IgD-negative memory B cell (primary cell): ENCODE measurements around the gene RGS3. TPM values are rescaled to one million over a fixed set of nuclear protein-coding genes. Genes with fewer than 3 reads are reported as not detected.

ENCODE experiments used
- H3K27ac Mint-ChIP-seq, 3 donors: one replicate each; pipeline ENCODE4 v1.8.0; 2020 to 2022; ENCODE audit warnings: mild to moderate bottlenecking in 3 of 3, mixed read lengths in 3 of 3, moderate library complexity in 1 of 3
- H3K27me3 Mint-ChIP-seq: one replicate; pipeline ENCODE4 v1.8.0; 2021; ENCODE audit warnings: mixed read lengths
- H3K36me3 Mint-ChIP-seq: one replicate; pipeline ENCODE4 v1.8.0; 2020; ENCODE audit warnings: mild to moderate bottlenecking, mixed read lengths
- H3K4me1 Mint-ChIP-seq, 3 donors: one replicate each; pipeline ENCODE4 v1.8.0; 2020 to 2022; ENCODE audit warnings: mixed read lengths in 3 of 3, mild to moderate bottlenecking in 1 of 3
- H3K4me3 Mint-ChIP-seq, 4 donors: one replicate each; pipeline ENCODE4 v1.8.0; 2020 to 2022; ENCODE audit warnings: mild to moderate bottlenecking in 4 of 4, mixed read lengths in 4 of 4, moderate library complexity in 3 of 4
- H3K9me3 Mint-ChIP-seq, 3 donors: one replicate each; pipeline ENCODE4 v1.8.0; 2020 to 2021; ENCODE audit warnings: mixed read lengths in 3 of 3, mild to moderate bottlenecking in 1 of 3
- polyA plus RNA-seq: library from polyadenylated mRNA; unstranded; fragments of 300-500 nt; fragmentation: Illumina TruSeq; gene quantifications from one replicate; pipeline ENCODE4 v1.2.3, GENCODE V29; 2021

Gene RGS3
- polyA plus RNA-seq, 1 donor from 2014 or later, result 16.2 TPM

DNA sequence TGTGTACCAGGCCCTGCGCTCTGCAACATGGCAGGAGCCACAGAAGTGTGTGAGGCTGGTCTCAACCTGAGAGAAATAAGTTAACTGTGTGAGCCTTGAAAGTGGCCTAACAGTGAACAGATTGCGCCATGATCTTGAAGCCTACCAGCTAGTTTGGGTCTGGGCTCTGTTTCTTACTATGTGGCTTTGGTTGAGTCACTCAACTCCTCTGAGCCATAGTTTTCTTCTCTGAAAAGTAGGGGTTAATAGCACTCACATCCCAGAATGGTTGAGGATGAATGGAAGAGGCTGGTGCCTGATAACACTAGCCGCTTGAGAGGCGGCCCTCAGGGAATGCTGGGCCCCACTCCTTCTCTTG is 121.5 kb downstream of the RGS3 start:
- Mint-ChIP-seq H3K4me1 (peaks cover 21 to 26% (median 23%) of the 10 kb centered on the region in 3 donors), H3K27me3 (no peaks in the 10 kb centered on the region), H3K27ac (peak overlapping the region in 2 of 3 donors; percentile 42 to 48), H3K4me3 (no peak overlapping the region), H3K9me3 (no peaks in the 10 kb centered on the region), H3K36me3 (no peaks in the 10 kb centered on the region)

DNA sequence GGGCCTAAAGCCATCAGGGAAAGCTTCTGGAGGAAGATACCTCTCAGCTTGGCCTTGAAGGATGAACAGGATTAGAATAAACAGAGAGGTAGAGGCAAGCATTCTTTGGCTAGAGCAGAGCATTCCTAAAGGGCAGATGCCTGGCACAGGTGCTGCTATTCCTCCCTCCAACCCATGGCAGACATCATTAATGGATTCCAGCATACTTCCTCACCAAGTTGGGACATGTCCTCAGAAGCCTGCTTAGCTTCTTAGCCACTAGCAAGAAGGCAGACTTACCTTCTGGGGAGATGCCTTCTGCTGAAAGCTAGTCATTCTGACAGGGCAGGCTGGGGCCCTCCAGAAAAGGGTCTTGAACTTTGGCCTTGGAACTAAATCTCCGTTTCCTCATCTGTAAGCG is 122.0 kb downstream of the RGS3 start:
- Mint-ChIP-seq H3K27me3 (no peaks in the 10 kb centered on the region), H3K4me3 (peak overlapping the region in 1 of 4 donors; percentile 42), H3K9me3 (no peaks in the 10 kb centered on the region), H3K36me3 (no peaks in the 10 kb centered on the region), H3K27ac (peak overlapping the region in 1 of 3 donors; percentile 42), H3K4me1 (peaks cover 19 to 23% (median 19%) of the 10 kb centered on the region in 3 donors)

DNA sequence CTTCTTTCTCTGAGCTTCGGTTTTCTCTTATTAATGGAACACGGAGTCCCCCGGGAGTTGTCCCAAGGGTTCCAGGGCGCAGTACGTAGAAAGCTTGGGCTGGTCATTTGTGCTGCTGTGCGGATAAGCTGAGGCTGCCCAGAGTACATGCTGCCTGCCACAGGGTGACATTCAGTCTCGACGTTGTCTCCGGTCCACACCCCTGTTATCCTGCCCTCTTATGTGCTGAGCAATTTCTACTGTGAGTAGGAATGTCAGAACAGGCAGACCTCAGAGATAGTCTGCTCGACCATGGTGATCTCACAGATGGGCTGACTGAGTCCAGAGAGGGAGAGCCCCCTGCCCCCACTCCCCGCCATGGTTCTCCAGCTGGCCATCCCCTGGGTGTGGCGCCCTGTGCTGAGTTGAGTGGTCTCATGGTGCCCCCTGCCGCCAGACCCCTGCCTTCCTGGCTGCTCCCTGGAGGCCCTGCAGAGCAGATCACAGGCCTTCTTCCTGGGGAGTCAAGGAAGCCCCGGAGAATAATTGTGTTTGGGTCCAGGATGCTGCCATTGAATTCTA is 124.0 kb downstream of the RGS3 start:
- Mint-ChIP-seq H3K27me3 (no peaks in the 10 kb centered on the region), H3K9me3 (no peaks in the 10 kb centered on the region), H3K4me1 (peaks cover 5 to 8% (median 5%) of the 10 kb centered on the region in 3 donors), H3K4me3 (peak overlapping the region in 1 of 4 donors; percentile 8), H3K36me3 (no peaks in the 10 kb centered on the region), H3K27ac (no peak overlapping the region)

DNA sequence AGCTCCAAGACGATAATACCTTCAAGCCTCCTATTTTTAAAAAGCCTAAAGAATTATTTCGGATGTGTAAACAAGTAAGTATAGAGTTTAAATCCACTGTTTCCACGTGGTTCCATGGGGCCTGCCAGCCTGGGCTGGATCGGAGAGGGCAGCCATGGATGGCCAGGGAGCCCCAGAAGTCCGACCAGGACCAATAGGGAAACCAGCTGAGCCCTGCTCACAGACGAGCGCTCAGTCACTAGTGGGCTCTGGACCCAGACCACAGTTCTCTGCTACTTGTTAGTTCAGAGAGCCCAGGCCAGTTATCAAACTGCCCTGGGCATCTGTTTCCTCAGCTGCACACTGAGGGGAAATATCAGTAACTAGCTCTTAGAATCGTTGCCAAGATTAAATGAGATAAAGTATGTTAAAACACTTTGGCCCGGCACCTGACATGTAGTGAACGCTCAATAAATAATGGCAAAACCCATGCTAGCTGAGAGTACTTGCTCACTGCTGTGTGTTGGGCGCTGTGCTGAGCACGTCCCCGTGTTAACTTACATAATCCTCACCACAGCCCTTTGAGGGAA is 124.8 kb downstream of the RGS3 start:
- Mint-ChIP-seq H3K4me1 (peaks cover 0 to 8% (median 7%) of the 10 kb centered on the region in 3 donors), H3K27ac (peak overlapping the region in 1 of 3 donors; percentile 32)

DNA sequence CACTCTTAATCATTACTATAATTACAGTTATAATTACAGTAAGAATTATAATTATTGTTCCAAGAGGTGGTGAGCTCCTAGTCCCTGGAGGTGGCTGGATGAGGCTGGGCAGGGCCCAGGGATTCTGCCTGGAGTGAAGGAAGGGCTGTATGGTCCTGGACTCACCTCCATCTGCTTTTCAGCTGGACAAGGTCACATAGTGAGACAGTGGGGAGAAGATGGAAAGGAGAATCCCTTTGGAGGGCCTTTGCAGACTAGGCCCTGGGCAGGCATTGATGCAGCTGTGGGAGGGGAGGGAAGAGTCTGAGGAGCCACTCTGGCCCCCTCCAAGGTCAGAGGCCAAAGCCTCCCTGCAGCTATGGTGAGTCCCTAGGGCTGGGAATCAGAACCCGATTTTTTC is 125.4 kb downstream of the RGS3 start:
- peak overlapping the region in 1 of 3 donors; percentile 32 for H3K27ac Mint-ChIP-seq

More for the DNA sequence above, 124.8 kb downstream of the RGS3 start:
- H3K27me3 Mint-ChIP-seq, result no peaks in the 10 kb centered on the region
- no peak overlapping the region for H3K4me3 Mint-ChIP-seq
- H3K9me3 Mint-ChIP-seq, result no peaks in the 10 kb centered on the region
- H3K36me3 Mint-ChIP-seq, result peaks cover 2% of the 10 kb centered on the region

DNA sequence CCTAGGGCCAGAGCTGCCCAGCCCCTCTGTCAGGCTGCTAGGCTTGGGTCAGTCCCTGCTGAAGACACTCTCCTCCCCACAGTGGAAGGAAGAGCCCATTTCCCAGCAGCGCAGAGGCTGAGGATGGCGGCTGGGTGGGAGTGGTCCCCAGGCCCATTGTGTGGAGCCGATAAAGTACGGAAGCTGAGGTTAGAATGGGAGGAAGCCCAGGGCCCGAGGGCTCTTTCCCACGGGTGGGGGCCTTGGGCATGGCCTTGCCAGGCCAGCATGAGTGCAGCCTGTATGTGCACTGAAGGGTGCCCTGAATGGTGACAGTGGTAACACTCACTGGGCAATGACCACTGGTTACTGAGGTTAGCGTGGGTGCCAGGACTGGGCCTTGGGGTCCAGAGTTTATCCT is 125.9 kb downstream of the RGS3 start:
- peaks cover 0 to 8% (median 7%) of the 10 kb centered on the region in 3 donors for H3K4me1 Mint-ChIP-seq
- no peak overlapping the region for H3K27ac Mint-ChIP-seq
- no peak overlapping the region for H3K4me3 Mint-ChIP-seq
- no peaks in the 10 kb centered on the region for H3K9me3 Mint-ChIP-seq
- H3K27me3 Mint-ChIP-seq, result no peaks in the 10 kb centered on the region
- H3K36me3 Mint-ChIP-seq, result peaks cover 4% of the 10 kb centered on the region

More for the DNA sequence above, 125.4 kb downstream of the RGS3 start:
- Mint-ChIP-seq H3K9me3 (no peaks in the 10 kb centered on the region), H3K27me3 (no peaks in the 10 kb centered on the region), H3K36me3 (peaks cover 4% of the 10 kb centered on the region), H3K4me3 (no peak overlapping the region), H3K4me1 (peaks cover 0 to 8% (median 7%) of the 10 kb centered on the region in 3 donors)

DNA sequence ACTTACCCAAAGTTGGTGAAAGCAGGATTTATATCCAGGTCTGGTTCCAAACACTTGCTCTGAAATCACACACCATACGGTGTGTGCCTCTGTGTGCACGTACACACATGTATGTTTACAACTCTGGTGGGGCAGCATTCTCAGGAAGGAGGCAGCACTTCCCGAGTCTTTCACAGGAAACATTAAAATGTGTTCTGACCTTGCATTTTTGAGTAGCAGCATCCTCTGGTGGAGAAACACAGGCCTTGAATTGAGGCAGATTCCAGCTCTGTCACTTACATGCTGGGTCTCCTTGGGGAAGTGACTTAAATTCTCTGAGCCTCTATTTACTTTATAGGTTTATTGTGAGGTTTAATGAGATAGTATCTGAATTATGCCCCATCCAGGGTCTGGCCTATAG is 126.4 kb downstream of the RGS3 start:
- H3K4me3 Mint-ChIP-seq, result no peak overlapping the region
- no peak overlapping the region for H3K27ac Mint-ChIP-seq
- H3K4me1 Mint-ChIP-seq, result peaks cover 0 to 7% (median 7%) of the 10 kb centered on the region in 3 donors
- H3K9me3 Mint-ChIP-seq, result no peaks in the 10 kb centered on the region
- peaks cover 4% of the 10 kb centered on the region for H3K36me3 Mint-ChIP-seq
- no peaks in the 10 kb centered on the region for H3K27me3 Mint-ChIP-seq

DNA sequence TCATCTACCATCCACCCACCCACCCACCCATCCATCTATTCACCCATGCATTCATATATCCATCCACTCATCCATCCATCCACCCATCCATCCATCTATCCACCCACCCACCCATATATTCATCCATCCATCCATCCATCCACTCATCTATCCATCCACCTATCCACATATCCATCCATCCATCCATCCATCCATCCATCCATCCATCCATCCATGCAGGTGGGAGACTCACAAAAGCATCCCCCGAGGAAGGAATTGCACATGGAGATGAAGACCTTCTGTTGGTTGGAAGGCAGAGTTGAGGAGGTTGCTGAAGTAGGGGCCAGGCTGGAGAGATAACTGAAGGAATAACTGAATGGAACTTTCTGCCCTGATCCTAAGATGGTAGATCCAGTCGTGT is 126.9 kb downstream of the RGS3 start:
- Mint-ChIP-seq H3K9me3 (no peaks in the 10 kb centered on the region), H3K4me3 (no peak overlapping the region), H3K27ac (no peak overlapping the region), H3K36me3 (peaks cover 8% of the 10 kb centered on the region), H3K27me3 (no peaks in the 10 kb centered on the region), H3K4me1 (peaks cover 0 to 7% (median 4%) of the 10 kb centered on the region in 3 donors)

DNA sequence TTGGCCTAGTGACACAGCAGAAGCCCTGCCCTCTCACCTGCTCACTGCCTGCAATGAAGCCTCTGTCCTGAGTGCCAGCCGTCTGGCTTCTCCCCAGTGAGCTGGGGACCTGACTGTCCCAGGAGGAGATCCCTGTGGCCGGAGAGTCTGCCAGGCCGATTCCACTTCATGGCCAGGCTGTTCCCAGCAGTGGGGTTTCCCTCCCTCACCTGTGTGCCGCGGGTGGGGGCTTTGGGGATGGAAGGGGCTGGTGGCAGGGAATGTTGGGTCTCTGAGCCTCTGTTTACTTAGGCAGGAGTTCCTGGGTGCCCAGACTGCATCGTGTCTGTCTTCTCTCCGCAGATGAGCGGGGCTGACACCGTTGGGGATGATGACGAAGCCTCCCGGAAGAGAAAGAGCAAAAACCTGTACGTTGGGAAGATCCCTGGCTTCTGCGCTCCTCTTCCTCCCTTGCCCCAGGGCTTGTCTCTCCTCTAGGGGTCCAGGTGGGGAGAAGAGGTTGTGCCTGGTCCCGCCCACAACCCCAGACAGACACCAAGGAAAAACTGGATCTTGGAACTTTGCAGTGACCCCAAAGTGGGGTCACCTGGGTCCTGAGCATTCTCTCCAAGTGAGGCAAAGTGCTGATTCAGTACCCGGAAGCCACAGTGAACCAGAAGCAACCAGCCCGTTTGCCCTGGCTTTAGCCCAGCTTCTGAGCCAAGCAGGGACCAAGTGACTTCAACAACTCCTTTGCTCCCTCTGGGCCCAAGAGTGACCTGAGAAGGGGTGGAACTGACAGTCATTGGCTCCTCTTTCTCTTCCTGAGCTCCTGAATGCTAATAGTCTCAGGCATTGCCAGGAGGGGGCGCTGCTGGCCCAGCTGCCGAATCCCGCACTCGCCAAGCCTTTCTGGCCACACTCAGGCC is 127.7 kb downstream of the RGS3 start:
- Mint-ChIP-seq H3K27ac (peak overlapping the region in 1 of 3 donors; percentile 14), H3K36me3 (peaks cover 8% of the 10 kb centered on the region), H3K4me3 (no peak overlapping the region), H3K4me1 (peaks cover 0 to 7% (median 4%) of the 10 kb centered on the region in 3 donors), H3K9me3 (no peaks in the 10 kb centered on the region), H3K27me3 (no peaks in the 10 kb centered on the region)

DNA sequence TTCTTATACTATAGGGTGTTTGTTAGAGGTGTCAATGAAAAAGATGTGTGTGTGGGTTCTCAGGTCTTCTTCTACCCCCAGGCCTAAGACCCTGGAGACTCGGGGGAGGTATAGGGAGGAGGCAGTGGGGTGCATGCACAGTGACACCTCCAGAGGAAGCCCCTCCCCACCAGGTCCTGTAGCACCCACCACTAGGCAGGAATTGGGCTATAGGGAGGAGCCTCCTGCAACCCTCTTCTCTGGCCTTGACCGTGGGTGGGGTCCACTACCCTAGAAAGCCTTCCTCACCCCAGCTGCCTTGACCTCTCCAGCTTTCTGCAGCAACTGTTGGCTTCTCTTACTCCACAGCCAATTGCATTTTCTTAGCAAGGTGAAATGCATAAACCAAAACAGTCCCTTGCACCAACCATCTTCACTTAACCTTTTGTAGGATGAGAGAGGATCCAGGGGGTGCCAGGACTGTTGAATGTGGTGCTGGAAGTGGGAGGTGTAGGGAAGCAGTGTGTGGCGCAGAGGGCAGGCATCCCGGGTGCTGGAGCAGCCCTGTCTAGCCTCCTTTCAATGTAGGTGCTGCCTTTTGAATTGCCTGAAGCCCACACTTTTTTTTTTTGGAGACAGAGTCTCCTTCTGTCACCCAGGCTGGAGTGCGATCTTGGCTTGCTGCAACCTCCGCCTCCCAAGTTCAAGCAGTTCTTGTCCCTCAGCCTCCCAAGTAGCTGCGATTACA is 128.5 kb downstream of the RGS3 start:
- Mint-ChIP-seq H3K27ac (peak overlapping the region in 1 of 3 donors; percentile 14), H3K4me3 (no peak overlapping the region), H3K27me3 (peaks cover 2% of the 10 kb centered on the region), H3K36me3 (peaks cover 8% of the 10 kb centered on the region), H3K9me3 (no peaks in the 10 kb centered on the region), H3K4me1 (peaks cover 0 to 5% (median 4%) of the 10 kb centered on the region in 3 donors)

DNA sequence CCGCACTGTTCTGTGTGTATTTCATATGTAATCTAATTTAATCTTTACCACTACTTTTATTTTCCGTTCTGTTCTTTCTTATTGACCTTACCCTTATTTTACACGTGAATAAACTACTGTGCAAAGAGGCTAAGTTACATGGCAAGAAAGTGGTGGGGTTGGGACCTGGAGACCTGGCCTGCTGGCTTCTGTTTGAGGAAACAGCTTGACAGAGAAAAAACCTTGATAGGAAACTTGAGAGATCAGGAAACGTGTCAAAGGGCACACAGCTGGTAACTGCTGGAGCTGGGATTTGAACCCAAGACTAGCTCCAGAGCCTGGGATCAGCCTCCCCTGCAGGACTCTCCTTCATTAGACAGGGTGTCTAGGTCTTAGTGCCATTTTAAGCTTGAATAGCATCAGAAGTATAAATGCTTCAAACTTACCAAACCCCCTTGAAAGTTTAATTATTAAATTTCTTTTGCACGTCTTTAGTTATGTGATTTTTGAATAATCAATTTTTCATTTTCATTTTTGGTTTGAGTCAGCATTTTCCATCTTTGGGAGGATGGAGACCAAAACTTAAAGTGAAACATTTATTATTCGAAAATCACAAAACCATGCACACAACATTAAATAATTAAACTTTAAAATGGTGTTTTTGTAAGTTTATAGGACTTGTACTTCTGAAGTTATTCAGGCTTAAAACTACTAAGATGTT is 129.5 kb downstream of the RGS3 start:
- peaks cover 2% of the 10 kb centered on the region for H3K27me3 Mint-ChIP-seq
- H3K4me3 Mint-ChIP-seq, result no peak overlapping the region
- H3K36me3 Mint-ChIP-seq, result peaks cover 11% of the 10 kb centered on the region
- no peak overlapping the region for H3K27ac Mint-ChIP-seq
- H3K9me3 Mint-ChIP-seq, result no peaks in the 10 kb centered on the region
- peaks cover 0 to 5% (median 4%) of the 10 kb centered on the region in 3 donors for H3K4me1 Mint-ChIP-seq

DNA sequence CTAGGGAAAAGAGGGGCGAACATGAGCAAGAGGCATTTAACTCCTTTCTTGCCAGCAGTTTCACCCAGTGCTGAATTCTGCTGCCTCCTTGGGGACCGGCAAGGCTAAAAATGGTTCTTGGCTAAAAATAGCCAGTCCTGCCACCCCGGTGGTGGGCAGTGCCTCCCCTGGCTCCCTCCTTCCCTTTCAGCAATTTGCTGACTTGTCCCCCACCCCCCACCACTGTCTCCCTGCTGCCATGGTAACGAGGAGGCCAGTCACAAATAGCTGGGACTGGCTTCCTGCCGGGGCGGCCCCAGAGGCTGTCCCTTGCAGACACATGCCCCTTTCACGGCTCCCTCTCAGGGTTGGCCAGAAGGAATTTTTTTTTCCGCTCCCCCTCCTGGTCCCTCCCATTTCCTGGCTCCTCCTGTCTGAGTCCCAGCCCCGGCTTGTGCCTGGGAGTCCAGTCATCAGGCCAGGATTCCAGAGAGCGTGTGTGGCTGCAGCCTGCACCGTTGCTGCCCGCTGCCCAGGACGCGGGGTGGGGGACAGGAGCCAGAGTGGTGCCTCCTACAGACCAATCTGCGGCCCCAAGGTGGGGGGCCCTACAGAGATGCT is 130.3 kb downstream of the RGS3 start:
- no peak overlapping the region for H3K4me3 Mint-ChIP-seq
- peaks cover 0 to 5% (median 4%) of the 10 kb centered on the region in 3 donors for H3K4me1 Mint-ChIP-seq
- peaks cover 2% of the 10 kb centered on the region for H3K27me3 Mint-ChIP-seq
- H3K27ac Mint-ChIP-seq, result no peak overlapping the region
- H3K36me3 Mint-ChIP-seq, result peaks cover 14% of the 10 kb centered on the region
- no peaks in the 10 kb centered on the region for H3K9me3 Mint-ChIP-seq

DNA sequence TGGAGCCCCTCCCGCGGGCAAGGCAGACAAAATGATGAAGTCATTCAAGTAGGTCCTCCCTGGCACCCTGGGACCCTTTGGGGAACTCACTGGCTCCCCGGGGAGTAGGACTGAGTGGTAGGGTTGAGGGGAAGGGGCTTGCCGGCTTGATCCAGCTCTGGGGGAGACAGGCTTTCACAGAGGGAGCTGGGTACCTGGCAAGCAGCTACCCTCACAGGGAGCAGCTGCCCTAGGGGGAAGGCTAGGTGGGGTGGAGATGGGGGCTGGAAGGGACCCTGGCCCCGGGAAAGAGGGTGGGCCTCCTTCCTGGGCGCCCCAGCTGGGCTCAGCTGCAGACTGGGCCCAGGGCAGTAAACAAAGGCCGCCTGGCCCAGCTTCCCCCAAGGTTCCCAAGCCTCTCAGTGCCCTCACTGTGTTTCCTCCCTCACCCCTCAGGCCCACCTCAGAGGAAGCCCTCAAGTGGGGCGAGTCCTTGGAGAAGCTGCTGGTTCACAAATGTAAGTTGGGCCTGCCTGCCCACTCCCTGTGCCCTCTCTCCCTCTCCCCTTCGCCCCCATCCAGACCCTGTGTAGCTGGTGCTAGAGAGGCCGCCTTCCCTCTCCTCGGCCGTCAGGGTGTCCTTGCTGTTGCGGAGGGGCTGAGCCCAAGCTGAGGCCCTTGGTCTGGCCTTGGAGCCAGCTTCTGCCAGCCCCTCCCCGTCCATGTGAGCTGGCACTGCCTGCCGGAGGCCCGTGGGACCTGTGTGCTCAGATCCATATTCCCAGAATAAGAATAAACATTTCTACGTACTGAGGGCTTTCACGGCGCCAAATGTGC is 131.2 kb downstream of the RGS3 start:
- H3K27me3 Mint-ChIP-seq, result peaks cover 2% of the 10 kb centered on the region
- peaks cover 14% of the 10 kb centered on the region for H3K36me3 Mint-ChIP-seq
- no peak overlapping the region for H3K27ac Mint-ChIP-seq
- no peaks in the 10 kb centered on the region for H3K9me3 Mint-ChIP-seq
- peaks cover 0 to 4% (median 4%) of the 10 kb centered on the region in 3 donors for H3K4me1 Mint-ChIP-seq
- no peak overlapping the region for H3K4me3 Mint-ChIP-seq
